Gastrocnemius medialis (tissue), 4 donors: ENCODE measurements around the gene R3HDM1.
"Not testable (repeated sequence)": the region's sequence is repeated elsewhere in the genome, so short reads cannot be mapped to it uniquely, and the experiment has no call there.

Source experiments
- POLR2A ChIP-seq, 2 donors: fragments of 450-650 bp; IDR thresholded peaks; one replicate each; pipeline ENCODE4 v1.6.1; 2017; ENCODE audit warnings: antibody characterized with exemption in 2 of 2, mild to moderate bottlenecking in 2 of 2, moderate library complexity in 2 of 2
- TF ChIP-seq, protein P1 (sequence below), 5 experiments: fragments of 450-650 bp in 3 of 5; fragments of 200-600 bp in 2 of 5; sonication (generic) in 2 of 5; IDR thresholded peaks in 4 of 5; conservative IDR thresholded peaks in 1 of 5; 1 replicate in 4 of 5; 2 replicates in 1 of 5; pipeline ENCODE4 v1.5.1; 2016 to 2019; ENCODE audit warnings: antibody characterized with exemption in 5 of 5, mild to moderate bottlenecking in 3 of 5, moderate library complexity in 3 of 5

GRCh38 chr2:135533545-135533944, 2.3 kb downstream of the R3HDM1 start:
- TF ChIP-seq, protein P1, sequence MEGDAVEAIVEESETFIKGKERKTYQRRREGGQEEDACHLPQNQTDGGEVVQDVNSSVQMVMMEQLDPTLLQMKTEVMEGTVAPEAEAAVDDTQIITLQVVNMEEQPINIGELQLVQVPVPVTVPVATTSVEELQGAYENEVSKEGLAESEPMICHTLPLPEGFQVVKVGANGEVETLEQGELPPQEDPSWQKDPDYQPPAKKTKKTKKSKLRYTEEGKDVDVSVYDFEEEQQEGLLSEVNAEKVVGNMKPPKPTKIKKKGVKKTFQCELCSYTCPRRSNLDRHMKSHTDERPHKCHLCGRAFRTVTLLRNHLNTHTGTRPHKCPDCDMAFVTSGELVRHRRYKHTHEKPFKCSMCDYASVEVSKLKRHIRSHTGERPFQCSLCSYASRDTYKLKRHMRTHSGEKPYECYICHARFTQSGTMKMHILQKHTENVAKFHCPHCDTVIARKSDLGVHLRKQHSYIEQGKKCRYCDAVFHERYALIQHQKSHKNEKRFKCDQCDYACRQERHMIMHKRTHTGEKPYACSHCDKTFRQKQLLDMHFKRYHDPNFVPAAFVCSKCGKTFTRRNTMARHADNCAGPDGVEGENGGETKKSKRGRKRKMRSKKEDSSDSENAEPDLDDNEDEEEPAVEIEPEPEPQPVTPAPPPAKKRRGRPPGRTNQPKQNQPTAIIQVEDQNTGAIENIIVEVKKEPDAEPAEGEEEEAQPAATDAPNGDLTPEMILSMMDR (IDR thresholded peaks at IDR 0.05 in 4 of 5, conservative IDR thresholded peaks at IDR 0.05 in 1 of 5), result not testable (repeated sequence)
- TF ChIP-seq POLR2A (IDR thresholded peaks at IDR 0.05), result not testable (repeated sequence)
